Kasumi-1 (cell line): Measurements from ENCODE around the gene CSNK2A1.
"Not testable (repeated sequence)": the region's sequence is repeated elsewhere in the genome, so short reads cannot be mapped to it uniquely, and the experiment has no call there.

Experiments used
- DNase-seq, 2 experiments: peaks; one replicate each; lab custom pipeline; 2025; lab: John Stamatoyannopoulos, UW

Gene CSNK2A1

GRCh38 chr20:543369-544152 lies at the start of gene CSNK2A1:
CSNK2A1 (minus strand) TSS chr20:543790; CDS start chr20:508551, 35,239 bp downstream.
- peak; percentile 92 to 95 for DNase-seq

GRCh38 chr20:592506-592905 lies 48.9 kb upstream of the CSNK2A1 start:
- DNase-seq = no peak

GRCh38 chr20:591941-592340 lies 48.4 kb upstream of the CSNK2A1 start:
- no peak for DNase-seq

DNA sequence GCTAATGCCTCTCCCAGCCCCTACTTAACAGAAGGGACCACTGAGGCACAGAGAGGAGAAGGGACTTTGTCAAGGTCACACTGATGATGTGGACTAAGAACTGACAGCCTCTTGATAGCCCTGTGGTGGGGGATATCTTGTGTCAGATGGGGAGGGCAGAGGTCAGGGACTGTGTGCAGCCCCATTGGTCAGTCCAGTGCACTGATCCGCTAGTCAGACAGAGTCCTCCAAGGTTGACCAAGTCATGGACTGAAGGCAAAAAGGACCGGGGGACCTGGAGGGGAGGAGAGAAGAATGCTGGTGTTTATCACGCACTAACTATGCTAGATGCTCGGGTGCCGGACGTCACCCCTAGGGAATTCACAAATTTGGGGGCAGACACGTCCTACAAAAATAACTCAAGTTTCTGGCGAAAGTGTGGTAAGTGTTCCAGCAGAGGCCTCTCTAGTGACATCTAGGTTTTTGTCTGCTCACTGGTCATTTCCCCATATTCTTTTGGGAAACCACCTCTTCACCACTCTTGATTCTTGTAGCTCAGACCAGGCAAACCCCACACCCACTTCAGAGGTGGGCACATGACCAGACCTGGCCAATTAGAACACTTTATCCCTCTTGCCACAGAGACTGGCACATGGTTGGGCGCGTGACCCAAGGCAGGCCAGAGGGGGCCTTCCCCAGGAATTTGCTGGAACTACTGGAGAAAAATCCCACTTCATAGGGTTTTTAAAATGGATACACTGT lies 45.5 kb upstream of the CSNK2A1 start:
- DNase-seq = no peak

GRCh38 chr20:588476-588875 lies 44.9 kb upstream of the CSNK2A1 start:
- peak in 1 of 2 experiments; percentile 41 for DNase-seq

DNA sequence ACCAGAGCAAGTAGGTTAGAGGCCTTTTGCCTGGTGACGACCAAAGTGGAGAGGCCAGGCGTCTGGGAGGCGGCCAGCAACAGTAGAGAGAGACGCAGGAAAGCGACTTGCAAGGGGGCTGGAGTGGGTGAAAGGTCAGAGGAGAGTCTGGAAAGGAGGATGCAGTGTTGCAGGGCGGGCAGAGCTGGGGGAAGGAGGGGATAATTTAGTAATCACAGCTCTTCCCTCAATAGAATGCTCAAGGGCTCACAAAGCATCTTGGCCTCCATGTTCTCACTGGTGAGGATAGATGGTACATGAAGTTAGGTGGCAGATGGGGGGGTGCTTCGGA lies 41.3 kb upstream of the CSNK2A1 start:
- no peak for DNase-seq

- DNase-seq = no peak
Observed at GRCh38 chr20:584161-584970, 40.8 kb upstream of the CSNK2A1 start.

- no peak for DNase-seq
Observed at GRCh38 chr20:582204-582603, 38.6 kb upstream of the CSNK2A1 start.

DNA sequence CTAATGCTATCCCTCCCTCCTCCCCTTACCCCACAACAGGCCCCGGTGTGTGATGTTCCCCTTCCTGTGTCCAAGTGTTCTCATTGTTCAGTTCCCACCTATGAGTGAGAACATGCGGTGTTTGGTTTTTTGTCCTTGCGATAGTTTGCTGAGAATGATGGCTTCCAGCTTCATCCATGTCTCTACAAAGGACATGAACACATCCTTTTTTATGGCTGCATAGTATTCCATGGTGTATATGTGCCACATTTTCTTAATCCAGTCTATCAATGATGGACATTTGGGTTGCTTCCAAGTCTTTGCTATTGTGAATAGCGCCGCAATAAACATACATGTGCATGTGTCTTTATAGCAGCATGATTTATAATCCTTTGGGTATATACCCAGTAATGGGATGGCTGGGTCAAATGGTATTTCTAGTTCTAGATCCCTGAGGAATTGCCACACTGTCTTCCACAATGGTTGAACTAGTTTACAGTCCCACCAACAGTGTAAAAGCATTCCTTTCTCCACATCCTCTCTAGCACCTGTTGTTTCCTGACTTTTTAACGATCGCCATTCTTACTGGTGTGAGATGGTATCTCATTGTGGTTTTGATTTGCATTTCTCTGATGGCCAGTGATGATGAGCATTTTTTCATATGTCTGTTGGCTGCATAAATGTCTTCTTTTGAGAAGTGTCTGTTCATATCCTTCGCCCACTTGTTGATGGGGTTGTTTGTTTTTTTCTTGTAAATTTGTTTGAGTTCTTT lies 35.5 kb upstream of the CSNK2A1 start:
- not testable (repeated sequence) for DNase-seq

GRCh38 chr20:577167-577791 lies 33.7 kb upstream of the CSNK2A1 start:
- DNase-seq = peak in 1 of 2 experiments; percentile 7

DNA sequence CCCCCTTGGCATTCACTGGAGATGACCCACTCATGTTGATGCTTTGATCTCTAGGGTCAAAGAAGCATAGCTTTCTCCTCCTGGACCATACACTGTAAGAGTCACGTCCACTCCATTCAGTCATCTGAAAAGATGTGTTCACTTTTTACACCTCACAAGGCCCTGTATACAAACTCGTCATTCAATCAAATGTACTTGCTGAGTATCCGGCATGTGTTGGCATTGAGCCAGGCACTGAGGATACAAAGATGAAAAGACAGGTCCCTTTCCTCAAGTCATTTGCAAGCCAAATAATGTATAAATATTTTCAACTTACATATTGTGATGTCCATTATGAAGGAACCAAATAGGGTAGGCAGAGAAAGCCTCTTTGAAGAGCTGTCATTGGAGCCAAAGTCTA lies 32.6 kb upstream of the CSNK2A1 start:
- DNase-seq = no peak

GRCh38 chr20:575230-575629 lies 31.6 kb upstream of the CSNK2A1 start:
- no peak for DNase-seq

DNA sequence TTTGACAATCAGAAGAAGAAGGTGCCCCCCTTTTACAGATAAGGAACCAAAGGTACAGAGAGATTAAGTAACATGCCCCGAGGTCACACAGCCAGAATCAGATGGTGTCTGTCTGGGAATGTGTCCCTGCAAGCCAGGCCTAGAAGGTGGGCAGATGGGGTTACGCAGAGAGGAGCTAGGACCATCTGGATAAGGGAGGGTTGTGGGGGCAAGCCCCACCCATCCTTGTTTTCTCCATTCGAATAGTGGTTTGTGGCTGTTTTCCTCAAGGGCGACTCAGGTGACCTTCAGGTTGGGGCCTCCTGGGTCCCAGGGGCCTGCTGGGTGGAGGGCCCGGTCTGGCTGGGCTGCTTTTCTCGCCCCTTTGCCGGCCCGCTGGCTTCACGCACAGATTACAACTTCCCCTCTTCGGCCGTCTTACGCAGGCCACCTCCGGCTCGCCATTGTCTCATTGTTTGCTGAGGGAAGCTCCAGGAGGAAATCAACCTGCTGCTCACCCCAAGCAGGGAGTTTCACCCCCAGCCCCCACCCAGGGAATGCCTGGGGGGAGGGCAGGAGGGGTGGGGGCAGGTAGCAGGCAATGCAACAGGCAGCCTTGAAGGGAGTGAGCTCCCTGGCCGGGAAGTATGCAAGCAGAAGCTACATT lies 30.8 kb upstream of the CSNK2A1 start:
- no peak for DNase-seq

GRCh38 chr20:573414-574296 lies 30.1 kb upstream of the CSNK2A1 start:
- DNase-seq = no peak

GRCh38 chr20:572727-573126 lies 29.1 kb upstream of the CSNK2A1 start:
- no peak for DNase-seq

- no peak for DNase-seq
Observed at GRCh38 chr20:571754-572441, 28.3 kb upstream of the CSNK2A1 start.

DNA sequence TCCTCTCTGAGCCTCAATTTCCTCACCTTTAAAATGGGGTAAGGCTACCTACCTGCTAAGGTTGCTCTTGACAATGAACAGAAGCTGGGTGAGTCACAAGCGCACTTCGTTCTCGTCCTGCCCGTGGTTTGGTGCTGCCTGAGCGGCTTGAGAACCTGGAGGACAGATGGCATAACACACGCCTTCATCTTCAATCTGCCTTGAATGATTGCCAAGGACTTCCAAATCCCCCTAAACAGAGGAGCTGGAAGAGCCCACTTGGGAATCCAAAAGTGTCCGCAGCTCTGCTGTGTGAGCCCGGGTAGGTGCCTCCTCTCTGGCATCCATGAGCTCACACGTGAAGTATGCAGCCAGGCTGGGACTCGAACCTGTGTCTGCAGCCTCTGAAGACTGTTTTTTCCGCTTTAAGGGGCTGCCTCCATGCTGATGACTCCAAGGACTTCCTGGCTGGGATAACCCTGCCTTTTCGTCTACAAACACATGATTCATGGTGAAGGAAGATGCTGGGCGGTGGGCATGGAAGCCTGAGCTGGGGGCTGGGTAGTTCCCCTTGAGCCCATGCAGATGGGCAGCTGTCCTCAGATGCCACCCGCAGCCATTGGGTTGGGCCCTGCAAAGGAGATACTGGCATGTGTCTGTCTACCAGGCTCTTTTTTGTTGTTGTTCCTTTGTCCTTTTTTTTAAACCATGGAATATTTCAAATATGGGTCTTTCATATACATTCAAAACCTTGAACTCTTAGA lies 25.3 kb upstream of the CSNK2A1 start:
- DNase-seq = no peak

DNA sequence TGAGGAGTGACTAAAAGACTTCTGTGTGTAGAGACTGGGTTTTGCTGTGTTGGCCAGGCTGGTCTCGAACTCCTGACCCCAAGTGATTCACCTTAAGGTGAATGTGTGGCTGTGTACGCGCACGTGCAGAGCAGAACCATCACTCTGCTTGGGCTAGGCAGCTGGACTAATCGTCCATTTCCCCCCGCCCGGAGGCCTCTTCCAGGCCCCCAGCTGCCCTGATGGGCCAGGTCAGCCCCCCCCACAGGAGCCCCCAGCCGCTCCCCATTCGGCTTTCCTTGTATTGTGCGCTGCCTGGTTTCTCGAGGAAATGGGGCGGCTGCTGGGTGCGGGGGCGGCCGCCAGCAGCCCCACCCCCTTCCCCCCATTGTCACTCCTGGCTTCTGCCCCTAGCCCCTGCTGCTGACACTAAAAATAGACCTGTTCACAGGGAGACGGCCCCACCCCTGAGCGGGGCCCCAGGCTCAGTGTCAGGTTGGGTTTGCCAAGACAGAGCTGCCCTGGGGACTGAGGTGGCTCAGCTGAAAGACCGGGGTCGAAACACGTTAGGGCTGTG lies 24.6 kb upstream of the CSNK2A1 start:
- DNase-seq = no peak
